GM19455 (cell line): ENCODE measurements around the gene LPIN1.

Experiments used
- ATAC-seq: cut with Tn5 transposase; IDR thresholded peaks from one replicate; pipeline ENCODE4 v1.9.1; 2021; ENCODE audit not compliant: unreplicated experiment

Gene LPIN1

GRCh38 chr2:11863513-11864328, 117.3 kb downstream of the LPIN1 start:
- no peak for ATAC-seq

GRCh38 chr2:11864724-11865123, 118.3 kb downstream of the LPIN1 start:
- ATAC-seq = no peak

- ATAC-seq = no peak
Measured at GRCh38 chr2:11865378-11865777, 118.9 kb downstream of the LPIN1 start.

- no peak for ATAC-seq
Measured at GRCh38 chr2:11865805-11866204, 119.4 kb downstream of the LPIN1 start.

GRCh38 chr2:11866358-11867335, 120.2 kb downstream of the LPIN1 start:
- ATAC-seq = no peak

GRCh38 chr2:11867926-11868325, 121.5 kb downstream of the LPIN1 start:
- no peak for ATAC-seq

- ATAC-seq = no peak
Measured at GRCh38 chr2:11869391-11869991, 123.1 kb downstream of the LPIN1 start.

GRCh38 chr2:11870064-11870463, 123.6 kb downstream of the LPIN1 start:
- ATAC-seq = no peak

GRCh38 chr2:11870584-11870983, 124.2 kb downstream of the LPIN1 start:
- no peak for ATAC-seq

- no peak for ATAC-seq
Measured at GRCh38 chr2:11871421-11871820, 125.0 kb downstream of the LPIN1 start.

- ATAC-seq = no peak
Measured at GRCh38 chr2:11872247-11872947, 126.0 kb downstream of the LPIN1 start.

- no peak for ATAC-seq
Measured at GRCh38 chr2:11872948-11873269, 126.5 kb downstream of the LPIN1 start.

GRCh38 chr2:11873356-11874154, 127.1 kb downstream of the LPIN1 start:
- ATAC-seq = no peak

GRCh38 chr2:11874861-11875260, 128.4 kb downstream of the LPIN1 start:
- ATAC-seq = no peak

GRCh38 chr2:11875481-11875880, 129.0 kb downstream of the LPIN1 start:
- no peak for ATAC-seq

- ATAC-seq = no peak
Measured at GRCh38 chr2:11876436-11876835, 130.0 kb downstream of the LPIN1 start.

GRCh38 chr2:11876889-11877288, 130.5 kb downstream of the LPIN1 start:
- ATAC-seq = no peak
